K562 (cell line): ENCODE data around the gene MTF1. TPM values are rescaled to one million over a fixed set of nuclear protein-coding genes. Genes with fewer than 3 reads are reported as not detected.
A peak's percentile ranks its signal among the peaks of the same experiment; 100 is the strongest.

Experiments
- AFF1 ChIP-seq, 2 experiments: fragments of 450-650 bp; IDR thresholded peaks; 2 replicates each; pipeline ENCODE4 v1.6.1; 2018; ENCODE audit warnings: mild to moderate bottlenecking in 2 of 2, low read depth in 1 of 2; ENCODE audit not compliant: partially characterized antibody in 2 of 2
- ARID4B ChIP-seq: sonication (generic); formaldehyde crosslinking; IDR thresholded peaks from 2 replicates; pipeline ENCODE4 v1.8.0; 2022; ENCODE audit warnings: mild to moderate bottlenecking, missing genetic modification reagents
- DPF2 ChIP-seq: fragments of 450-650 bp; IDR thresholded peaks from 2 replicates; pipeline ENCODE4 v1.6.1; 2016
- E2F5 ChIP-seq: sonication (generic); formaldehyde crosslinking; IDR thresholded peaks from 2 replicates; pipeline ENCODE4 v1.8.0; 2022; ENCODE audit warnings: mild to moderate bottlenecking, missing genetic modification reagents
- ETV5 ChIP-seq: sonication (generic); formaldehyde crosslinking; IDR thresholded peaks from 2 replicates; pipeline ENCODE4 v1.4.0; 2020; ENCODE audit warnings: low read depth, mild to moderate bottlenecking, missing genetic modification reagents
- FOXP4 ChIP-seq: sonication (generic); formaldehyde crosslinking; IDR thresholded peaks from 2 replicates; pipeline ENCODE4 v1.8.0; 2022; ENCODE audit warnings: mild to moderate bottlenecking, missing genetic modification reagents, borderline replicate concordance
- GABPA ChIP-seq: fragments of 200-800 bp; sonication (Bioruptor generic); conservative IDR thresholded peaks from 2 replicates; pipeline ENCODE4 v1.6.1; 2016; ENCODE audit warnings: low read depth, missing genetic modification characterization, missing compliant biosample characterization
- HMG20A ChIP-seq: fragments of 450-650 bp; formaldehyde crosslinking; conservative IDR thresholded peaks from 2 replicates; pipeline ENCODE4 v1.4.0; 2020; ENCODE audit warnings: mild to moderate bottlenecking, mixed read lengths
- SIN3A ChIP-seq, 2 experiments: fragments of 150-350 bp in 1 of 2; IDR thresholded peaks; 2 replicates each; pipeline ENCODE4 v1.6.1; 2011 to 2016; ENCODE audit warnings: borderline replicate concordance in 2 of 2, low read depth in 2 of 2, low read length in 2 of 2, mild to moderate bottlenecking in 2 of 2, moderate library complexity in 2 of 2; ENCODE audit not compliant: control insufficient read depth in 1 of 2
- TGIF2 ChIP-seq: sonication (generic); formaldehyde crosslinking; IDR thresholded peaks from 2 replicates; pipeline ENCODE4 v1.8.1; 2022; ENCODE audit warnings: mild to moderate bottlenecking, missing genetic modification reagents, moderate library complexity
- VEZF1 ChIP-seq: fragments of 200-800 bp; sonication (Bioruptor generic); IDR thresholded peaks from 2 replicates; pipeline ENCODE4 v1.6.1; 2017; ENCODE audit warnings: missing genetic modification characterization, missing compliant biosample characterization
- ZBTB17 ChIP-seq: fragments of 450-650 bp; formaldehyde crosslinking; IDR thresholded peaks from 2 replicates; pipeline ENCODE4 v1.4.0; 2020; ENCODE audit warnings: mild to moderate bottlenecking
- ZNF146 ChIP-seq: IDR thresholded peaks from one replicate; pipeline ENCODE4 v1.6.1; 2018; ENCODE audit warnings: missing compliant biosample characterization; ENCODE audit not compliant: unreplicated experiment
- ZNF354B ChIP-seq: fragments of 250-450 bp; sonication (Bioruptor Pico); IDR thresholded peaks from 2 replicates; pipeline ENCODE4 v1.4.0; 2020
- polyA plus RNA-seq, 8 experiments: library from polyadenylated mRNA; depleted of rRNA in 4 of 8; stranded (reverse) in 5 of 8; unstranded in 3 of 8; fragments of >200 nt; fragmentation: Nextera tagmentation in 2 of 8; fragmentation: Illumina TruSeq in 1 of 8; extraction: Ambion mirVana in 2 of 8; extraction: Trizol in 1 of 8; gene quantifications; 2 replicates each; pipeline versions ENCODE4 v1.2.1 to v1.2.3, GENCODE V29; 2011 to 2014; ENCODE audit warnings: inconsistent platforms in 1 of 8, missing spikeins in 1 of 8
- total RNA-seq, 7 experiments: library from RNA; depleted of rRNA in 6 of 7; stranded (reverse); fragments of >200 nt in 6 of 7; fragmentation: Illumina TruSeq in 2 of 7; extraction: Trizol in 2 of 7; gene quantifications; 2 replicates each; pipeline versions ENCODE4 v1.2.1 to v1.2.3, GENCODE V29; 2011 to 2021; ENCODE audit warnings: low replicate concordance in 1 of 7

MTF1 gene
- total and polyA plus RNA-seq, 9 of the 15 experiments (the other 6 are each of a cell fraction or from before 2014, with no cell fraction given): 1.1 to 12.2 (median 4.3) TPM

GRCh38 chr1:37764414-37764825 is 95.0 kb downstream of the MTF1 start (continued):
- peak; percentile 99 for TF ChIP-seq TGIF2
- TF ChIP-seq HMG20A (CRISPR knock-in tag): no peak
- no peak for TF ChIP-seq DPF2
- TF ChIP-seq ZBTB17 (CRISPR knock-in tag): peak; percentile 55; the same call in 1 of the 2 replicates
- peak; percentile 100 for TF ChIP-seq ARID4B (CRISPR knock-in tag)
- peak in 1 of 2 experiments; percentile 100 for TF ChIP-seq AFF1 (IDR thresholded peaks at IDR 0.05; ENCODE audit: low read depth in 1 of 2, partially characterized antibody in 2 of 2)
- TF ChIP-seq GABPA (tag): no peak
- TF ChIP-seq E2F5 (CRISPR knock-in tag): peak; percentile 99
- TF ChIP-seq ZNF354B (CRISPR knock-in tag): no peak
- peak; percentile 87 for TF ChIP-seq ZNF146
- TF ChIP-seq VEZF1 (CRISPR knock-in tag): peak; percentile 56; the same call in 1 of the 2 replicates
- peak; percentile 99 for TF ChIP-seq FOXP4 (CRISPR knock-in tag)
- TF ChIP-seq SIN3A (IDR thresholded peaks at IDR 0.05; ENCODE audit: borderline replicate concordance in 2 of 2, control insufficient read depth in 1 of 2, low read depth in 2 of 2, low read length in 2 of 2): peak; percentile 97 to 100
- TF ChIP-seq ETV5 (CRISPR knock-in tag): peak; percentile 98
